HG02642 (cell line): Measurements from ENCODE around the gene TENM4.

Experiments used
- ATAC-seq: cut with Tn5 transposase; IDR thresholded peaks from one replicate; pipeline ENCODE4 v1.9.1; 2021; ENCODE audit warnings: mild to moderate bottlenecking; ENCODE audit not compliant: unreplicated experiment, poor library complexity

The TENM4 gene

GRCh38 chr11:78789375-78789774 lies 651.5 kb downstream of the TENM4 start:
- no peak for ATAC-seq

- no peak for ATAC-seq
These were observed 652.3 kb downstream of the TENM4 start for GRCh38 chr11:78788533-78788932.

GRCh38 chr11:78787696-78788095 lies 653.1 kb downstream of the TENM4 start:
- no peak for ATAC-seq

DNA sequence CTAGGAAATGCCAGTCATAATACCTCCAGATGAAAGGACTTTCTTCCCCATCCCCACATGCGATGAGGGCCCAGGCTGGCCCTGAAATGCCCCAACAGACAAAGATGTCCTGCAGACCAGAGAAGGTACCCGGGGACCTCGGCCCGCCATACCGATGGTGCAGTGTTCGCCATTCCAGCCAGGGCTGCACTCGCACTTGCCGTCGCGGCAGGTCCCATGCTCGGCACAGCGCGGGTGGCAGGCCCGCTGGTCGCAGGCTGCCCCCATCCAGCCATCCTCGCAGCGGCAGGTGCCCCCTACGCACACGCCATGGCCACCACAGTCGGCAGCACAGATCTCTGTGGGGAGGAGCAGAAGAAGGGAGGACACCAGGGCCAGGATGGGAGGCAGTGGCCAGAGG lies 654.1 kb downstream of the TENM4 start:
- no peak for ATAC-seq

DNA sequence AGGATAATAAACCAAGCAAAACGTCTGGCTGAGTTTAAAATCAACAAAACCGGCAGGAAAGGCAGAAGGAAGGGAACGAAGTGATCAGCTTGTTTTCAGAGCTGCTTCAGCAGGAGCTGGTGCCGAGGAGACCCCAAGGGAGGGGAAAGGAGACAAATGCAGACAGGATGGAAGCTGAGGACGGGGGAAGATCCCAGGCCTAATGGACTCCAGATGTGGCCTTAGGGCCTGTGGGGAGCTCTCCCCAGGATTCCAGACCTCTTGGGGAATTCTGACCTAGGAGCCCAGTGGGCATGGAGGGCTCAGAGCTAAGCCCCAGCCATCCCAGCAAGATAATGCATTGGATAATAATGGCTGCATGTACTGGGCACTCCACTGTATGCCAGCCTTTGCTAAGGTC lies 654.7 kb downstream of the TENM4 start:
- no peak for ATAC-seq

DNA sequence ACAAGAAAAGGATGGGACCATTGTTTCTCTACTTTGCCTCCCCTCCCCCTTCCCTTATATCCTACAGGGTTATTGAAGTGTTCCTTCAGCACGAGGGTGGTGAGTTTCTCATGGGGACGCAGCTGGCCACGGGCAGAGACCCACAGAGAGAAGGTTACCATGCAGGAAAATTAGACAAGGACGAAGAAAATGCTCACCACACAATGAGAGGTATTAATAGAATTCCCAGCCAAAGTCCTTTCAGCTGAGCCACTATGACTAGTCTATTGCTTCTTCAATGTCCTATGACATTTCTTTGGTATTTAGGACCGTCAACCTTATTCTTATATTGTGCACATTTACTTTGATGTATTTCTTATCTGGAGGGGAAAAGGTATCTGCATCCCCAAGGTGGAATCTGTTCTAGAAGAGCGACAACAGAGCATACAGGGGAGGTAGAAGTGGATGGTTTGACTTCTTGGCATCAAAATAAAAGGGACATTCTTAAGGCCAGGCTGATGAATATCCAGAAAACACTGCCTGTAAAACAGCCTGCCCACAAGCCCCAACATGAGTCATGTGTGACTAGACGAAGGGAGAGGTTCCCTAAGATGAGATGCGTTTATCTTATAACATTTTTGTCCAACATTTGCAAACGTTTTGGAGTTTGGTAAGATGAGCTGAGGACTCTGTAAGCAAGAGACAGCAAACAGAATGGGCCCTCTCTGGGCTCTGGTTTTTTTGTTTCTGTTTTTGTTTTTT lies 656.3 kb downstream of the TENM4 start:
- ATAC-seq: no peak

- no peak for ATAC-seq
These were observed 657.0 kb downstream of the TENM4 start for GRCh38 chr11:78783846-78784245.

GRCh38 chr11:78783301-78783700 lies 657.5 kb downstream of the TENM4 start:
- no peak for ATAC-seq

- no peak for ATAC-seq
These were observed 658.1 kb downstream of the TENM4 start for GRCh38 chr11:78782725-78783124.

GRCh38 chr11:78780889-78781288 lies 659.9 kb downstream of the TENM4 start:
- no peak for ATAC-seq

DNA sequence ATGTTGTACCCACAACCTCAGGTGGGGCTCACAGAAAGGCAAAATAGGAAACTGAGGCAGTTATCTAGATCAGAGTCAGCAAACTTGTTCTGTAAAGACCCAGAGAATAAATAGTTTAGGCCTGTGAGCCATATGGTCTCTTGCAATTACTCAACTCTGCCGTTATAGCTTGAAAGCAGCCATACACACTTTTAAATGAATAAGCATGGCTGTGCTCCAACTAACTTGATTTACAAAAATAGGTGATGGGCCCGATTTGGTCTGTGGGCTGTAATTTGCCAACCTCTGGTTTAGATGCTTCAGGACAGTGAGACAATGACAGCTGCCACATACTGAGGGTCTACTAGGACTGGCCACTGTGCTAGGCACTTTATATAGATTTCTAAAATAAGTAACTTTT lies 667.3 kb downstream of the TENM4 start:
- ATAC-seq: no peak

DNA sequence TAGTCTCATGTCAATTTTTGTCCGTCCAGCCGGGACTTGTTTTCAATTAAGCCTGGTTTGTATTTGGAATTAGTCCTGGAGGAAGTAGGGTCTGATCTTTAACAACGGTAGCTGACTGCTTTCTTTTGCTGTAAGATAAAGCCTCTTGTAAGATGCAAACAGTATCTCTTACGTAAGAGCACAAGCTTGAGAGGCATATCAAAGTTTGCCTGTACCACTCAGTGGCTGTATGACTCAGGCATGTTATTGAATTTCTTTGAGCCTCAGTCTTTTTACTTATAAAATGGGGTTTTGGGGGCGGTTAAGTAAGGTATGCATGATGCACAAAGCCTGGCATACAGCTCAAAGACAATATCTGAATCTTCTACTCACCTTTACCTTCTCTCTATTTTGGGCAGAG lies 667.8 kb downstream of the TENM4 start:
- no peak for ATAC-seq

GRCh38 chr11:78772186-78772585 lies 668.6 kb downstream of the TENM4 start:
- ATAC-seq: no peak

DNA sequence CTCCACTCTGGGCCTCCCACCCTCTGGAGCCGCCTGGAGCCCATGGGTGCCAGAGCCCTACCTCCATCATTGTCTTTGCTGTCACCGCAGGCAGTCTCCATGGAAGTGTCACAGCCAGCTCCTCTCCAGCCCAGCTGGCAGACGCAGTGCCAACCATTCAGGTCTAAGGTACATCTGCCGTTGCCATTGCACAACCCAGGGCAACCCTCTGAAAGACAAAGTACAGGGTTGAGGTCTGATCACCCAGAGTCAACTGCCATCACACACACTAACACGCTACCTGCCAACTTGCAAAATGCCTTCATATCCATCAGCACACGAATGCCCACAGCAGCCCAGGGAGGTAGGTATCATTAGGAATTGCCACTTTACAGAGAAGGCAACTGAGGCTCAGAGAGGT lies 669.9 kb downstream of the TENM4 start:
- no peak for ATAC-seq

- no peak for ATAC-seq
These were observed 671.9 kb downstream of the TENM4 start for GRCh38 chr11:78768971-78769370.

- ATAC-seq: no peak
These were observed 672.5 kb downstream of the TENM4 start for GRCh38 chr11:78768345-78768744.

DNA sequence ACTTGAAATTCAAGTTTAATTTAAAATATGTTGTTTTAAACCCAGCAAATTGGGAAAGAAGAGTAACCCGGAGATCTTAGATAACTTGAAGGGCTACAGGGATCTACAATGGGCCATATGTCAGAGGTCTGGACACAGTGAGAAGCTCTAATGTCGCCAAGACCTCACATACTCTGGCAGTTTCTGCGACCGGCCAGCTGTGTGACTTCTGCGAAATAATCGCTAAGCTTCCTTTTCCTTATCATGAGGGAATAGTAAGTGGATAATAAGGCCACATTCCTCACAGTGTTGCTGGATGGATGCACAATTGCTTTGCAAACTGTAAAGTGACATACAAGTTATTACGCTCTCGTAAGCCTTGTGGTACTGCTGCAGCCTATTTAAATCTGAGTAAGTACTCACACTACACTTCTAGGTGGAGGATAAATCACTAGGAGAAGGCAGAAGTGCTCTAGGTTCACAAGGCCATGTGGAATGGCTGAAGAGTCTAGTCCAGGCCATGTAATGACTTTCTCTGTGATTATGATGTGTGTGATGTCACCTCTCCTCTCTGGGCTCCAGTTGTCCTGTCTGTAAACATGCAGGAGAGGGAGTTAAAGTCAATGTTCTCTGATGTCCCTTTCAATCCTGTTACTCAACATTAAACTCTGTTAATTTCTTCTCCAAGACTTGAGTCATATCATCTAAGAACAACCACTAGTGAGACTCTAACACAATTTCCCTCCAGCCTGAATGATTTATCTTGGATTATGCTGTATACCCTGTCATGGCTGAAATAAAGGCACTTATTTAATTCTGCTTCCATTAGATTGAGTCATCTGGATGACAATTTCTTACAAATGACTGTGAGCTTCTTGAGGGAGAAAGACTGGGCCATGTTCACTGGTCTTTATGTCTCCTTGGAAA lies 673.5 kb downstream of the TENM4 start:
- ATAC-seq: no peak

GRCh38 chr11:78764946-78765345 lies 675.9 kb downstream of the TENM4 start:
- no peak for ATAC-seq

DNA sequence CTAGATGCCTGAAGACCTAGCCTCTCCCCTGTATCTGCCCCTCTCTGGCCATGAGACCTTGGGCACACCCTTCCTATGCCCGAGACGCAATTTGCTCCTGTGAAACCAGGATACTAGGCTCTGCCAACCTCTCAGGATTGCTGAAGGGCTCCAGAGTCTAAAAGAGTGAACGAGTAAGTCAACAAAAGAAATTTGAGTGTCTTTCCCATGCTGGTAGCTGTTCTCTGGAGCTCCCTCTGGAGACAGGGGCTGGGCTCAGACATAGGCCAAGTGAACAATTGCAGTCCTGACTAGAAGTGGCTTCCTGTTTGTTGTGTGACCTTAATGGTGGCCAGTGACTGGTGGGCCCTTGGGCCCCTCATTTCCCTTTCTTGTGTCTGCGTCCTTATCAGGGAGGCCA lies 677.2 kb downstream of the TENM4 start:
- no peak for ATAC-seq

DNA sequence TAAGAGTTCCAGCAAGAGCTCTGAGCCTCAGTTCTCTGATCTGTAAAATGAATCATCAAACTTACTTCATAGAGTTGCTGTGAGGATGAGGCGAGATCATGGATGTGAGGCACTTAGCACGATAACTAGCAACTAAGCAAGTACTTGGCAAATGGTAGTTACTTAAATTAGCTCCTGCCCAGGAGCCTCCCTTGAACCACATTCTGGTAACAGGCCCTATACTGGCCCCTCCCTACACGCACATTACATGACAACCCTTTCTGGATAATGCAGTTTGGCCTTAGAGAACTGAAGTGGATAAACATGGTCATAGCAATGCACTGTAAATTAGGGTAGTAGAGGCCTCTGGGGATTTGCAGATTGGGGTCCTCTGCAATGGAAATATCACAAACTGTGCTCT lies 678.7 kb downstream of the TENM4 start:
- no peak for ATAC-seq

GRCh38 chr11:78759071-78759470 lies 681.8 kb downstream of the TENM4 start:
- no peak for ATAC-seq

- no peak for ATAC-seq
These were observed 687.5 kb downstream of the TENM4 start for GRCh38 chr11:78753297-78753696.
